GM18505 (cell line): ENCODE data around the gene SCART1.
"Not testable (repeated sequence)": the region's sequence is repeated elsewhere in the genome, so short reads cannot be mapped to it uniquely, and the experiment has no call there.

Source experiments
- ATAC-seq: cut with Tn5 transposase; IDR thresholded peaks from one replicate; pipeline ENCODE4 v1.9.1; 2021; ENCODE audit not compliant: unreplicated experiment
- POLR2A ChIP-seq: IDR thresholded peaks from 4 replicates; pipeline ENCODE4 v1.6.1; 2011; ENCODE audit warnings: borderline replicate concordance; ENCODE audit not compliant: insufficient read depth, insufficient read length; ENCODE audit errors: extremely low read depth

Gene SCART1

DNA sequence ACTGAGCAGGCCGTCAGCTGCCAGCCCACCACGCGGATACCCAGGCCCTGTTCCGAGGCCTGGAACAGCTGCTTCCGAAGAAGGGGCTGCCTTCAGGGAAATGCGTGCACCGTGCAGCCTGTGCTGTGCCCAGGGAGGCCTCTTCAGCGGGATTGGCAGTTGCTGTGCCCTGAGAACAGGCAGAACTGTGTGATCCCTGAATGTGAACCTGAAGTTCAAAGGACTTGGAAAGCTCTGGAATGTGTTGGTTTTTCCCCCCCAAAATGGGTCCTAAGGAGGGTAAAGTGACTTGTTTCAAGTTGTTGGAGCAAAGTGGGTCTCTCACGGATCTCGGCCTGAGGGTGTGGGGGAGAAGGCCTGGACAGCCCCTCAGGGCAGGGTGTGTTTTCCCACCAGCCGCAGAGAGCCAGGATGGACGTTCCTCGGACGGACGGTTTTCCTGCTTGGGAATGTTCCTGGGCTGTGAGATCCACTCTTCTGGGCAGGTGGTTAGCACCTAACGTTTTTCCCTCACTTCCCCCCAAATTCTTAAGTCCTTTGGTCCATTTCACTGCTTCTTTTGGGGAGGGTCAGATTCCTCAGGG is 31.4 kb upstream of the SCART1 start:
- no peak for ATAC-seq
- TF ChIP-seq POLR2A, result no peak

DNA sequence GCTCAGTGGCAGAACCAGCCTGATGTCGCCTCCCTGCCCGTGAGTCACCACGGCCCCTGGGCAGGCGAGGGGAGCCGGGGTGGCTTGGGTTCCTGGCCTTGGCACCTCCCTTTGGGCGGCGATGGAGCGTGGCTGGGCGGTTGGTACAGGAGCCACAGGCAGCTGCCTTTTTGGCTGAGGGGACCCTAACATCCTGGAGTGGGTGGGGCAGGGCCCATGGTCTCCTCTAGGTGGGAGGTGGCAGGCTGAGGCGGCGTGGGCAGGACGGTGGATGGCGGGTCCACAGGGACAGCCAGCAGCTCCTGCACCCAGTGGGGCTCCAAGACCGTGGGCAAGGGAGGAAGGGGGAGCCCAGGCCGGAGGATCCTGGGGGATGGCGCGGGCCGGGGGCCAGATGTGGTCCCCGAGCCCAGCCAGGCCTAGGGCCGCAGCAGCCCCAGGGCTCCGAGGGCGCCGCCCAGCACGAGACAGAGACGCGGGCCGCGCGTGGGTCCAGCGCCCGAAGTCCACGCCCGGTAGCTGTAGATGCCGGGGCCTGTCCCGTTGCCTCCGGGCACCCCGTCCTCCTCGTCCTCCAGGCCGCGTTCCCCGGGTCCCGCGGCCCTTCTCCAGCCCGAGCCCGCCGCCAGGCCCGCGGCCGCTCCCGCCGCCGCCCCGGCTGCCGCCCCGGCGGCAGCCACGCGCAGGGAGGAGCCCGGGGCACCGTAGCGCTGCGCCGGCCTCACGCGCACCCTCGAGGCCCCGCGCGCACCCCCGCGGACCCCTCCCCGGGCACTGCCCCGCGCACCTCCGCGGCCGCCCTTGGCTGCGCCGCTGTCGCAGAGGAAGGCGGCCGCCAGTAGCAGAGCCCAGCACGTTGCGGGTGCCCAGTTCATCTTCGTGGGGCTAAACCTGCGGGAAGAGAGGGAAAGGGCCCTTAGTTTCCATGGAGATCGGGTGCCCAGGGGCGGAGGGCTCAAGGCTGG is 30.7 kb upstream of the SCART1 start:
- no peak for TF ChIP-seq POLR2A
- no peak for ATAC-seq

DNA sequence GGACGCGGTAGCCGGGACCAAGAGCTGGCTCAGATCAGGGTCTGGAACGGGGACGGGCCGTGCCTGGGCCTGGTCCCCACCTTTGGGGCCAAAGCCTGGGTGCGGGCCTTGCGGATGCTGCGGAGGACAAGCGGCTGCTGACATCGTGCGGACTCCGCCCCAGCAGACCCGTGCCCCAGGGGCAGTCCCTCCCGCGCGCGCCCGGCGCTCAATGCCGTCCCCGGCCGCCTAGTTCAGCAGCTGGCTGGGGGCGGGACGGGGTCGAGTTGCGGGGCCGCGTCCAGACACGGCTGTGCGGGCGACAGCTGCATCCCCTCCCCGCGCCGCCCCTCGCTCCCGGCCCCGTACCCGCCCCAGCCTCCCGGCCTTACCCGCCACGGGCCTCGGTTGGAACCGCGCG is 29.6 kb upstream of the SCART1 start:
- ATAC-seq, result not testable (repeated sequence)

DNA sequence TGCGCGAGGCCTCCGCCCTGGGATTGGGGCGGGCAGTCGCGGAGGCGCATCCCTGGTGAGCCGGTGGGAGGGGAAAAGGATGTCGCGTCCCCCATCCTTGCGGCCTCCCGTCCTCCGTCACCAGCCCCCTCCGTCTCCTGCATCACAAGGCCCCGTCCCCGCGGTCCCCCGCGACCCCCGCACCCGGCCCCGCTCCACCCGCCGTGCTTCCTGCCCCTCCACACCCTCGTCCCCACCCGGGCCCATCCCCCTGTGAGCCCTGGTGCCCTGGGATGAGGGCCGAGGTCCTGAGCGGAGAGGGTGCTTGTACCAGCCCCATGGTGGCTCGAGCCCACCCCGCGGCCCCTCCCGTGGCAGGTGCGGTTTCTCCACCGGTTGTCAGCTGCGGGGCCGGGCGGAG is 29.1 kb upstream of the SCART1 start, which contains the start of gene SPRN:
Gene SPRN, minus strand, starts transcription at position 25 of the 400 bp plus-strand sequence. CDS start 944 bp downstream, outside the sequence.
- not testable (repeated sequence) for ATAC-seq

DNA sequence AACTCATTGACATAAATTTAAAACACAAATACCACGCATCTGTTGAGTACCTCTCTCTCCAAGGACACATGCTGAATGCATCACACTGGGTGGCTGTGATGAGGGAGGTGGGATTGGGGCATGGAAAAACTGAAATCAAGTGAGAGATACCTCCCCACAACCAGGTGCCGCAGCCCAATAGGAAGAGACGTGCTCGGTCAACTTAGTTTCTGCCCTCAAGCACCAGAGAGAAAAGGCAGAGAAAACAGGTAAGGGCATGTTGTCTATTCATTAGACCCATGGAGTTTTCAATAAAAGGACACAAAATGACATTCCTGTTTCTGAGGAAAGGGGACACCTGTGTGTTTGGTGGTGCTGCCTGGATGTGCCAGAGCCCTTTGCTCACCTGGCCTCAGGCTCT is 24.2 kb upstream of the SCART1 start:
- not testable (repeated sequence) for ATAC-seq

DNA sequence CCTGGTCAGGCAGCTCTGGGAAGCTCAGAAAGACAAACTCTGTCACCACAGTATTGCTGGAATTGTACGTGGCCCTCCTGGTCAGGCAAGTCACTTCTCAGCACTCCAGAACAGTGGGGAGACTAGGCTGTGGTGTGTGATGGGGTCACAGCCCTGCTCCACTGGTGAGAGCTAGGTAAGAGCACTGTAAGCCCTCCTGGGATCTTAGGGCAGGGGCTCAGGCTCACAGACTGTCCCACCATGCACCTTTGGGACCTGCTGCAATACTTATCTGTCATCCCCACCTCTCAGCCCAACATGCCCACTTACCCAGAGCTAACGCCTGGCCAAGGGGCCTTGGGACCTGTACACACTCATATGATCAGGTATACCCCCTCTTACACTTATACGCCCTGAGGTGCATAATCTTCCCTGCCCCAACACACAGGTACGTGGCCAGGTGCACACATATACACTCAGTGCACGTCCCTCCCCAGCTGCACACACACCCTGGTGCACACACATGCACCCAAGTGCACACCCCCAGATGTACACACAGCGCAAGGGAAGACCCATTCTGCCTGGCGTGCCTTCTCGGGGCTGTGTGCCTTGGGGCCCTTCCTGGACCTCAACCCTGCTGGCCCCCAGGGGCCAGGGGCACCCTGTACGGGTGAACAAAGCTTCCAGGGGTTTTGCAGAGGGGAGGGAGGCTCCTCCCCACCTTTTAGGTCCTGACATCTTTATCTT is 21.7 kb upstream of the SCART1 start:
- not testable (repeated sequence) for ATAC-seq

DNA sequence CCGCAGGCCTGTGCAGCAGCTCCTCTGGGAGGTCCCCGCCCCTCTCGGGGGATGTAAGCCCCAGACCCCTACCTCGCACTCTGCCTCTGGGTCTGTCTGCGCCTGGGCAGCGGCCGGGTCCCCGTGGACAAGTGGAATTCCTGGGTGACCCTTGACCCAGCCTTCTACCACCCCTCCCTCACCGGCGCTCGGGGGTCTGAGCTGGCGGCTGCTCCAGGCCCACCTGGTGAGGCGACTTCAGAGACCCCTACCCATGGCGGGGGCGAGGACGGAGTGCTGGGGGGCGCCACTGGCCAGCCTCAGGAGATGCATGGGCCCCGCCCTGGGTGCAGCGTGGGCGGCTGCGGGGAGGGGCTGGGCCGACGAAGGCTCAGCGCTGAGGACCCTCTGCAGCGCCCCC is 21.0 kb upstream of the SCART1 start:
- ATAC-seq, result not testable (repeated sequence)

DNA sequence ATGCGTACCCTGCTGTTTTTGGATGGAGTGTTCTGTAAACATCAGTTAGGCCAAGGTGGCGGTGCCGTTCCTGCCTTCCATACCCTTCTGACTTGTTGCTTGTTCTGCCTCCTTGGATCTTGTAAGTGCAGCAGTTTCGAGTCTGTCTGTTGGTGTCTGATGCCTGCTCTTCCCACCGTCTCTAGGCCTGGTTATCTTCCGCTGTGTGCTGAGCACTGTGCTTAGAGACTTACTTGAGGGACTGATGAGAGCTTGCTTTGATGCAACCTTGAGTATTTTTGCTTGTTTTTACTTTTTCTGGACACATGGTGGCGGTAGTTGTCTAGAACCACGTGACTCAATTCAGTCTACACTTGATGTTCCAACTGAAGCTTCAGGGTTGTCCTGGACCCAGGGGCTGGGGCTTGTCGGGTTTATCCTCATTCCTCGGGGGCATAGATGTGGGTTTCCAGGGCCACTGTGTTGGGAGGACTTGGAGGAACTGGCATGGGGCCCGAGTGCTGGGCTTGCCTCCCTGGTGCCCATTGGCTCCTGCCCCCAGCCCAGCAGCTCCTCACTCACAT is 15.0 kb upstream of the SCART1 start:
- ATAC-seq, result no peak
- no peak for TF ChIP-seq POLR2A

DNA sequence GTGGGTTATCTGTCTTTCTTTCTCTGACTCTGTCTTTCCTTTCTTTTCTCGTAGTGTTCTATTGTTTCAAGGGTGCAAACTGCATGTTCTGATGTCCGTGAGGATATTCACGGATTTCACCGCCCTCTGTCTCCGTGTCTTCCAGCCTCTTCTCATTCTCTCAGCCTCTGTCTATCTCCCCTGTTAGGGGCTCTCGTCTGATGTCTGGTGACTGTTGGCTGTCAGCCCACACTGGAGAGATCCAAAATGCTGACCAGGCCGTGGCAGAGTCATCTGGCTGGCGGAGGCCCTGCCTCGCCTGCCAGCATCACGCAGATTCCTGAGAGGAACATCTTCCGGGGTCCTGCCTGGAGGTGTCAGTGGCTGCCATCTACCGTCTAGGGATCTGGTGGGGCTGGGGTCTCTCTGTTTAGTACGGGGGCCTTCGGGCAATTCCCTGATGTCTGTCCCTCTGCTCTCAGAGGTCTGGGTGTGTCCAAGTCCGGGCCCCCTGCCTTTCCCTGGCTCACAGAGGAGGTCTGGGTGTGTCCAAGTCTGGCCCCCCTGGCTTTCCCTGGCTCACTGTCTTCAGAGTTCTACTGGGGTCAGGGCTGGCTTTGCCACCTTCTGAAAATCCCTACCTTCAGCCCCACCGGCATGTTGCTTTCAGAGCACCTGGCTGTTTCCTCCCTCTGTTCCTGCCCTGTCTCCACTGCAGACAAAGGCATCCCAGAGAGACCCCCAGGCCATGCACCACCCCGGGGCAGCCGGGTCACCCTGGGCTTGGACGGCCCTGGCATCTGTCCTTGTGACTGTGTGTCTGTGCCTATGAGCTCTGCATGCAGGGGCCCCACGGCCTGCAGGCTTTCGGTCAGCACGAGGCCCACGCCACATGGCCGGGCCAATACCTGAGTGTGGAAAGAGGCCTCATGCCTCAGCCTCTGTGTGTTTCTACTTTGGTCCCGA is 14.0 kb upstream of the SCART1 start:
- no peak for ATAC-seq

DNA sequence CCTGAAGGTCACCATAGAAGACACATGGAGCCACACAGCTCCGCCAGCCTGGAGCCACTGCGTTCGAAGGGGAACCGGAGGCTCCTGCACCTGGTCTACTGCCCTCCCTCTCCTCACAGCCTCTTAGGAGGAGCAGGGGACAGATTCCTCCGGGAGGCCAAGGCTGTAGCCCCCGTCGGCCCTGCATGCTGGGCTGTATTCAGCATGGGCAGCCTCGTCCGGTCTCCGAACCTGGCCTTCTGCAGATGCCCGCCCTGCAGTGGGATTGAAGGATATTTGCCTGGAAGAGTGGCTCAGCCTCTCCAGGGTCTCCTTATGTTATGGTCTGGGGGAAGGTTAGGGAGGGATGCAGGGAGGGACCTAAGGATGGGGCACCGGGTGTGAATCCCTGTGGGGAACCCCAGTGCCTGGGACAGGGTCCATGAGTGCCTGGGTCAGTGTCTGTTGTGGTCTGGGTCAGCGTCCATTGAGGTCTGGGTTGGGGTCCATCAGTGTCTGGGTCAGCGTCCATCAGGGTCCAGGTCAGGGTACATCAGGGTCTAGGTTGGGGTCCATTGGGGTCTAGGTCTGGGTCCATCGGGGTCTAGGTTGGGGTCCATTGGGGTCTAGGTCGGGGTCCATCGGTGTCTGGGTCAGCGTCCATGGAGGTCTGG is 13.0 kb upstream of the SCART1 start:
- no peak for ATAC-seq
- TF ChIP-seq POLR2A, result no peak

More for the DNA sequence above, 14.0 kb upstream of the SCART1 start:
- TF ChIP-seq POLR2A, result no peak

DNA sequence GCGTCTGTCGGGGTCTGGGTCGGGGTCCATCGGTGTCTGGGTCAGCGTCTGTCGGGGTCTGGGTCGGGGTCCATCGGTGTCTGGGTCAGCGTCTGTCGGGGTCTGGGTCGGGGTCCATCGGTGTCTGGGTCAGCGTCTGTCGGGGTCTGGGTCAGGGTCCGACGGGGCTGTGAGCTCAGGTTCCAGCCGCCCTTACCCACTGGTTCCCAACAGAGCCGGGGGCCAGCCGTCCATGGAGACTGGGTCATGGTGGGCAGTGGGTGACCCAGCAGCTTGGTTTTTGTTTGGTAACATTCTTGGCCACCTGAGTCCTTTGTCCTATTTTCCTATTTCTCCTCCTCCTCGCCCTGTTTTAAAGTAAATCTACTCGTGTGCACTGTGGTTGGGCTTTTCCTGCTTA is 12.4 kb upstream of the SCART1 start:
- ATAC-seq, result not testable (repeated sequence)

DNA sequence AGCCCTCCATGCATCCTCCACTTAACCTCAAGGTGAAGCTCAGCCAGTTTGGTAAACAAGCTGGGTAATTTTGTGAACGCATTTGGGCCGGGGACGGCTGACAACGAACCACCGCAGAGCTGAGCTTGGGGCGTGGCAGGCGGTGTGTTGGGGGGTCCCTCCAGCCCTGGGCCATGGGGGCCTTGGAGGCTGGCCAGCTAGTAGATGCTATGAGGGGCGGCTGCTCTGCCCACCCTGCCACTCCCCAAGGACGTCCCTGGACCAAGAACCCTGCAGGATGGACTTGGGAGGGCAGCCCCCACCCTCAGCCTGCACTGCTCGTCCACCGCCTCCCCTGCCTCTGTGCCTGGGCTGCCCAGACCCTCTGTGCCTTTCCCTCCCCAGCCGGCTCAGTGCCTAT is 12.0 kb upstream of the SCART1 start:
- TF ChIP-seq POLR2A, result no peak
- no peak for ATAC-seq
